Mesenchymal stem cell (in vitro differentiated cells and primary cell): ENCODE measurements around the gene PDE6C.
"Not testable (repeated sequence)": the region's sequence is repeated elsewhere in the genome, so short reads cannot be mapped to it uniquely, and the experiment has no call there.

Experiments
- DNase-seq: peaks from one replicate; pipeline ENCODE4 v3.0.0-alpha.2; 2013
- H2AFZ ChIP-seq: one replicate; pipeline ENCODE4 v1.6.1; 2013; ENCODE audit warnings: low read depth, mild to moderate bottlenecking, control low read depth, inconsistent platforms, low read length, moderate library complexity
- H2AK5ac ChIP-seq: 2 replicates; pipeline ENCODE4 v1.6.1; 2013; ENCODE audit warnings: low read length, moderate library complexity, mild to moderate bottlenecking, inconsistent platforms; ENCODE audit not compliant: severe bottlenecking
- H2BK120ac ChIP-seq: one replicate; pipeline ENCODE4 v1.6.1; 2013; ENCODE audit warnings: low read depth, mild to moderate bottlenecking, inconsistent platforms, low read length, moderate library complexity
- H2BK12ac ChIP-seq, 2 experiments: one replicate each; pipeline ENCODE4 v1.6.1; 2013; ENCODE audit warnings: inconsistent platforms in 2 of 2, low read length in 2 of 2, mild to moderate bottlenecking in 2 of 2, moderate library complexity in 2 of 2, control low read depth in 1 of 2
- H2BK15ac ChIP-seq: one replicate; pipeline ENCODE4 v1.6.1; 2013; ENCODE audit warnings: mild to moderate bottlenecking, low read depth, inconsistent platforms; ENCODE audit not compliant: poor library complexity, severe bottlenecking
- H2BK5ac ChIP-seq: 2 replicates; pipeline ENCODE4 v1.6.1; 2013; ENCODE audit warnings: low read depth, mild to moderate bottlenecking, low read length, control low read depth, inconsistent platforms; ENCODE audit not compliant: poor library complexity, severe bottlenecking
- H3K14ac ChIP-seq, 2 experiments: one replicate each; pipeline ENCODE4 v1.6.1; 2013; ENCODE audit warnings: inconsistent platforms in 2 of 2, low read length in 2 of 2, control low read depth in 1 of 2, mild to moderate bottlenecking in 1 of 2, moderate library complexity in 1 of 2
- H3K18ac ChIP-seq, 2 experiments: one replicate each; pipeline ENCODE4 v1.6.1; 2013; ENCODE audit warnings: inconsistent platforms in 2 of 2, low read length in 2 of 2, control low read depth in 1 of 2, low read depth in 1 of 2, mild to moderate bottlenecking in 1 of 2
- H3K23ac ChIP-seq, 2 experiments: one replicate each; pipeline ENCODE4 v1.6.1; 2013; ENCODE audit warnings: inconsistent platforms in 2 of 2, low read length in 2 of 2, mild to moderate bottlenecking in 2 of 2, moderate library complexity in 2 of 2, control low read depth in 1 of 2
- H3K27ac ChIP-seq: 2 replicates; pipeline ENCODE4 v1.5.1; 2013; ENCODE audit warnings: mild to moderate bottlenecking, moderate library complexity, low read length, control low read depth, inconsistent platforms; ENCODE audit not compliant: poor library complexity, severe bottlenecking
- H3K27me3 ChIP-seq, 2 experiments: 2 replicates each; pipeline versions ENCODE4 v1.6.1 to v1.7.0; 2013; ENCODE audit warnings: low read length in 2 of 2, mild to moderate bottlenecking in 2 of 2, moderate library complexity in 2 of 2, control low read depth in 1 of 2, inconsistent platforms in 1 of 2; ENCODE audit not compliant: control insufficient read depth in 1 of 2, insufficient read depth in 1 of 2
- H3K36me3 ChIP-seq, 2 experiments: 2 replicates each; pipeline versions ENCODE4 v1.6.1 to v1.7.0; 2013; ENCODE audit warnings: low read length in 2 of 2, control low read depth in 1 of 2, inconsistent platforms in 1 of 2, low read depth in 1 of 2, mild to moderate bottlenecking in 1 of 2; ENCODE audit not compliant: insufficient read depth in 2 of 2, control insufficient read depth in 1 of 2
- H3K4ac ChIP-seq, 2 experiments: one replicate each; pipeline ENCODE4 v1.6.1; 2013; ENCODE audit warnings: inconsistent platforms in 2 of 2, low read length in 2 of 2, mild to moderate bottlenecking in 2 of 2, moderate library complexity in 2 of 2, control low read depth in 1 of 2, low read depth in 1 of 2
- H3K4me1 ChIP-seq: 2 replicates; pipeline ENCODE4 v1.6.1; 2013; ENCODE audit warnings: low read depth, low read length, control low read depth; ENCODE audit not compliant: control insufficient read depth, insufficient read depth
- H3K4me2 ChIP-seq: 2 replicates; pipeline ENCODE4 v1.6.1; 2013; ENCODE audit warnings: low read length, mild to moderate bottlenecking, inconsistent platforms; ENCODE audit not compliant: poor library complexity, severe bottlenecking
- H3K4me3 ChIP-seq, 2 experiments: 2 replicates each; pipeline versions ENCODE4 v1.5.1 to v1.7.0; 2013; ENCODE audit warnings: low read length in 2 of 2, mild to moderate bottlenecking in 2 of 2, control low read depth in 1 of 2, low read depth in 1 of 2; ENCODE audit not compliant: insufficient read depth in 1 of 2
- H3K79me1 ChIP-seq: replicated peaks from 2 replicates; pipeline ENCODE4 v1.6.1; 2013; ENCODE audit warnings: mild to moderate bottlenecking, control low read depth, low read length, inconsistent platforms; ENCODE audit not compliant: poor library complexity, severe bottlenecking
- H3K9ac ChIP-seq: 2 replicates; pipeline ENCODE4 v1.7.0; 2013; ENCODE audit warnings: mild to moderate bottlenecking, low read length, moderate library complexity
- H3K9me3 ChIP-seq: 2 replicates; pipeline ENCODE4 v1.7.0; 2013; ENCODE audit warnings: mild to moderate bottlenecking, low read length; ENCODE audit not compliant: control insufficient read depth
- H4K8ac ChIP-seq: one replicate; pipeline ENCODE4 v1.6.1; 2013; ENCODE audit warnings: inconsistent platforms, mild to moderate bottlenecking, low read length, moderate library complexity
- H4K91ac ChIP-seq: one replicate; pipeline ENCODE4 v1.6.1; 2013; ENCODE audit warnings: mild to moderate bottlenecking, low read length, inconsistent platforms
- WGBS: methylation state at CpG from one replicate; pipeline ENCODE4 v1.1.7; 2013; ENCODE audit warnings: mixed read lengths; 5-methylcytosine and 5-hydroxymethylcytosine counted together

PDE6C gene

GRCh38 chr10:93687737-93688136, 75.4 kb downstream of the PDE6C start:
- Histone ChIP-seq H3K79me1 (peaks cover 1% of the 10 kb centered on the region), H3K4me1 (no peaks in the 10 kb centered on the region), H3K36me3 (peaks cover 3 to 76% of the 10 kb centered on the region in 2 experiments), H3K27ac (no peak overlapping the region), H2AK5ac (no peak overlapping the region), H2BK120ac (no peak overlapping the region), H4K8ac (no peak overlapping the region), H3K9me3 (no peaks in the 10 kb centered on the region), H2BK15ac (no peak overlapping the region), H3K4me2 (no peak overlapping the region), H2BK12ac (no peak overlapping the region), H2BK5ac (no peak overlapping the region), H3K14ac (no peak overlapping the region), H3K18ac (no peak overlapping the region), H3K4me3 (no peak overlapping the region), H4K91ac (no peak overlapping the region), H3K27me3 (no peaks in the 10 kb centered on the region), H3K4ac (no peak overlapping the region), H3K9ac (no peak overlapping the region), H3K23ac (no peak overlapping the region), H2AFZ (no peak overlapping the region)
- DNase-seq = no peak

GRCh38 chr10:93695740-93696139, 83.4 kb downstream of the PDE6C start:
- peaks cover 1% of the 10 kb centered on the region for H3K4me1 ChIP-seq
- no peak overlapping the region for H2BK12ac ChIP-seq

GRCh38 chr10:93696582-93696981, 84.2 kb downstream of the PDE6C start:
- H3K9ac ChIP-seq, H2BK15ac ChIP-seq, DNase-seq, H3K27me3 ChIP-seq, H3K9me3 ChIP-seq, H3K18ac ChIP-seq, H4K91ac ChIP-seq, H3K27ac ChIP-seq, H3K4me3 ChIP-seq, H4K8ac ChIP-seq, H2AFZ ChIP-seq, H3K14ac ChIP-seq, H2BK120ac ChIP-seq, H3K4me2 ChIP-seq, H2AK5ac ChIP-seq, H2BK5ac ChIP-seq, H2BK12ac ChIP-seq, H3K23ac ChIP-seq, H3K4me1 ChIP-seq, H3K4ac ChIP-seq: not testable (repeated sequence)
- H3K79me1 ChIP-seq = peaks cover 20% of the 10 kb centered on the region
- no CpG with 5 or more reads among the region's 2 CpGs for WGBS
- peaks cover 9 to 75% of the 10 kb centered on the region in 2 experiments for H3K36me3 ChIP-seq

More at GRCh38 chr10:93695740-93696139, 83.4 kb downstream of the PDE6C start:
- Histone ChIP-seq H2AK5ac (no peak overlapping the region), H3K14ac (no peak overlapping the region), H2BK120ac (no peak overlapping the region), H3K23ac (no peak overlapping the region), H2BK15ac (no peak overlapping the region), H3K18ac (no peak overlapping the region), H3K27me3 (no peaks in the 10 kb centered on the region), H3K79me1 (peaks cover 20% of the 10 kb centered on the region), H3K27ac (no peak overlapping the region), H3K9ac (no peak overlapping the region), H4K8ac (no peak overlapping the region), H2BK5ac (no peak overlapping the region), H3K4me3 (no peak overlapping the region), H3K4ac (no peak overlapping the region), H3K36me3 (peaks cover 13 to 84% of the 10 kb centered on the region in 2 experiments), H4K91ac (no peak overlapping the region), H3K4me2 (no peak overlapping the region), H2AFZ (no peak overlapping the region), H3K9me3 (no peaks in the 10 kb centered on the region)
- WGBS = 92% methylated on average over 1 of the region's 2 CpGs
- DNase-seq = no peak

GRCh38 chr10:93697207-93697606, 84.9 kb downstream of the PDE6C start:
- H2BK15ac ChIP-seq = no peak overlapping the region
- no peak overlapping the region for H2BK120ac ChIP-seq
- no peaks in the 10 kb centered on the region for H3K27me3 ChIP-seq
- H3K14ac ChIP-seq = no peak overlapping the region
- H3K79me1 ChIP-seq = peaks cover 19% of the 10 kb centered on the region
- no peak overlapping the region for H2AK5ac ChIP-seq
- H4K8ac ChIP-seq = no peak overlapping the region
- H3K4me2 ChIP-seq = no peak overlapping the region
- no peak overlapping the region for H2AFZ ChIP-seq
- H2BK12ac ChIP-seq = no peak overlapping the region
- H3K4me3 ChIP-seq = no peak overlapping the region
- no peak overlapping the region for H3K27ac ChIP-seq
- no peaks in the 10 kb centered on the region for H3K9me3 ChIP-seq
- peaks cover 9 to 69% of the 10 kb centered on the region in 2 experiments for H3K36me3 ChIP-seq
- H3K18ac ChIP-seq = no peak overlapping the region
- H3K9ac ChIP-seq = no peak overlapping the region
- H3K4ac ChIP-seq = no peak overlapping the region
- H4K91ac ChIP-seq = no peak overlapping the region
- H3K4me1 ChIP-seq = peaks cover 2% of the 10 kb centered on the region
- no peak overlapping the region for H3K23ac ChIP-seq
- DNase-seq = no peak
- WGBS = 86% methylated on average over 2 of the region's 2 CpGs
- no peak overlapping the region for H2BK5ac ChIP-seq
